ENCODE data around the gene YPEL1.
"Not testable (repeated sequence)": the region's sequence is repeated elsewhere in the genome, so short reads cannot be mapped to it uniquely, and the experiment has no call there.

YPEL1 gene

GRCh38 chr22:21685164-21685513 lies 50.5 kb downstream of the YPEL1 start:
- no peak overlapping the region for H3K4me3 ChIP-seq (ENCODE audit: low read depth, low read length)

DNA sequence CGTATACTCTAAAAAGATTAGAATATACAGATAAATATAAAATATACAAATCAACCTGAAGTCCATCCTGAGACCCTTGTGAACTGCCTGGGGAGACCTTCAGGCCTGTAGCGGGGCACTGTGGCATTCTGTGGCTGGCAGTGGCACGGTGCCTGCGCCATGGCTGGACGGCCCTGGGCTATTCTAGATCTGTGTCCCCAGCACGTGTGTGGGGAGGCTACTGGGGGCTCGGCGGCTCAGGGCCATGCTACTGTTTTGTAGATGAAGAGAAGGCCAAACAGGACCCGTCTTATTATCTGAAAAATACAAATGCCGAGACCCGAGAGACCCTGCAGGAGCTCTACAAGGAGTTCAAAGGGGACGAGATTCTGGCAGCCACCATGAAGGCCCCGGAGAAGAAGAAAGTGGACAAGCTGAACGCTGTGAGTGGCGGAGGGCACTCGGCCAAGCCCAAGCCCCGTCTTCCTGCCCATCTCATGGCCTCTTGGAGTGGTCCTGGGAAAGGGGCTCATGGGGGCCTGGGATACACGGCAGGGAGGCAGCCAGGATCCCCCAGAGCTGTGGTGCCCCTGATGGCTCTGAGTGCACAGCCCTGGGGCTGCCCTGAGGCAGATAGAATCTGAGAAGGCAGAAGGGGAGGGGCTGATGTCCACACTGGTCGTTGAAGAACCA lies 51.0 kb downstream of the YPEL1 start:
- no peak overlapping the region for H3K4me3 ChIP-seq (ENCODE audit: low read depth, low read length)

- no peak overlapping the region for H3K4me3 ChIP-seq (ENCODE audit: low read depth, low read length)
These were observed 52.2 kb downstream of the YPEL1 start for GRCh38 chr22:21683401-21683811.

DNA sequence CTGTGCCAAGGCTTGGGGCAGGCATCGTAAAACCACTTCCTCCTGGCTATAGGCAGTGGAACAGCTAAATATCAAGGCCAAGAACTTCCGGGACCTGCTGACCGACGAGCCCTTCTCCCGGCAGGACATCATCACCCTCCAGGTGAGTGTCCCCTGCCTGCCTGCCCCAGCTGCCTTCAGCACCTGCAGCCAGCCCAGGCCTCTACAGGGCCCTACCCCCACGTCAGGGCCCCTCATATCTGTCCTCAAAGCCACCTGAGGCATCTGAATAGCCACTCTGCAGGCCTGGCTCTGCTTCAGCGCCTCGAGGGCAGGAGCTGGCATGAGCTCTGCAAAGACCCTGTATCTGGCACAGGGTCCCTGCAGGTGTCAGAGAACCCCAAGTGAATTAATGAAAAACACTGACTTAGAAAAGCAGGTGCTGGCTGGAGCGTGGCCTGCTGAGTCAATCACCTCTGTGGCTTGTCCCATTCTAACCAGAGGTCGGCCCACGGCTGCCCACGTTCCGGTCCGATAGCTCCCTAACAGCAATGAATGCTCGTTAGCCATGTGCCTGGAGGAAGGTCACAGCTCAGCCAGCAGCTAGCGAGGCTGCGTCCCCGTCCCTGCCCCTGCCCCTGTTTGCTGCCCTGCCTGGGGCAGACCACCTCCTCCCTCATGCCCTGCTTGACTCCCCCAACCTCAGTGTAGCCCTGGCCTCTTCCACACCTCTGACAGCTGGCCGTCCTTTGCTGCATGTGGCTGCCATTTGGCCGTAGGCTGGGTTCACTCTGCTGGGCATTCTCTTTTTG lies 53.0 kb downstream of the YPEL1 start:
- H3K4me3 ChIP-seq (ENCODE audit: low read depth, low read length) = no peak overlapping the region

DNA sequence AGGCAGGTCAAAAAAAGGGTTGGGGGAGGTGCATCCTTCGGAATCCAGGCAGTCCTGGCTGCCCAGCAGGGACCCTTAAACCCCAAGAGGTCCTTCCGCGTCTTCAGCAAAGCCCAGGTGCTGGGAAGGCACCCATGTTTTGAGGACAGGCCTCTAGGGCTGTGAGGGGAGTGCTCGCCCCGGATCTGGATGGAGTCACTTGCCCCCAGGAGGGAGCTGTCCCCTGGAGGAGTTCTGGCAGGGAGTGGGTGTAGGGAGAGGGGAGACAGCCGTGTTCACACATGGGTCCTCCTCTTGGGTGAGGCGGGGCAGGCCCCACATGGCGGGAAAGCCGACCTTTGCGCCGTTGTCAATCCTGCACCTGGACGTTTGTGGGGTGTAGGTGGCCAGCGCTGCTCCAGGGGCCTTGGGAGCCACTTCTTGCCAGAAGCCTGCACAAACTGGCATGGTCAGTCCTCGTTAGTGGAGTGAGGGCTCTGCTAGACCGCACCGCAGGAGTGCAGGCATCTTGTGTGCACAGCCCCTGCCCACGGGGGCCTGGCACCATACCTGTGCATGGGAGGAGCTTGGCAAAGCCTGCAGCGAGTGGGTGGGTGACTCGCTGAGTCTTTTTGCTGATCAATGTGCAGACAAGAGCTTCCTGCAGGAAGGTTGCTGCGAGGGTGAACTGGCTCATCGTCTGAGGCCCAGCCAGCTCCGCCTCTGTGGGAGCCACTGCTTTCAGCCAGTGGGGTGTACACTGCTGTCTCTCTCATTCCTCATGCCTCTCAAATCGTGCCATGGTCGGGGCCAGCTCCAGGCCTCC lies 53.8 kb downstream of the YPEL1 start:
- no peak overlapping the region for H3K4me3 ChIP-seq (ENCODE audit: low read depth, low read length)

GRCh38 chr22:21680830-21681565 lies 54.6 kb downstream of the YPEL1 start:
- no peak overlapping the region for H3K4me3 ChIP-seq (ENCODE audit: low read depth, low read length)

GRCh38 chr22:21679383-21679782 lies 56.2 kb downstream of the YPEL1 start:
- H3K4me3 ChIP-seq (ENCODE audit: low read depth, low read length) = no peak overlapping the region

GRCh38 chr22:21678842-21679241 lies 56.8 kb downstream of the YPEL1 start:
- not testable (repeated sequence) for H3K4me3 ChIP-seq (ENCODE audit: low read depth, low read length)

GRCh38 chr22:21677606-21678443 lies 57.8 kb downstream of the YPEL1 start:
- H3K4me3 ChIP-seq (ENCODE audit: low read depth, low read length) = no peak overlapping the region

DNA sequence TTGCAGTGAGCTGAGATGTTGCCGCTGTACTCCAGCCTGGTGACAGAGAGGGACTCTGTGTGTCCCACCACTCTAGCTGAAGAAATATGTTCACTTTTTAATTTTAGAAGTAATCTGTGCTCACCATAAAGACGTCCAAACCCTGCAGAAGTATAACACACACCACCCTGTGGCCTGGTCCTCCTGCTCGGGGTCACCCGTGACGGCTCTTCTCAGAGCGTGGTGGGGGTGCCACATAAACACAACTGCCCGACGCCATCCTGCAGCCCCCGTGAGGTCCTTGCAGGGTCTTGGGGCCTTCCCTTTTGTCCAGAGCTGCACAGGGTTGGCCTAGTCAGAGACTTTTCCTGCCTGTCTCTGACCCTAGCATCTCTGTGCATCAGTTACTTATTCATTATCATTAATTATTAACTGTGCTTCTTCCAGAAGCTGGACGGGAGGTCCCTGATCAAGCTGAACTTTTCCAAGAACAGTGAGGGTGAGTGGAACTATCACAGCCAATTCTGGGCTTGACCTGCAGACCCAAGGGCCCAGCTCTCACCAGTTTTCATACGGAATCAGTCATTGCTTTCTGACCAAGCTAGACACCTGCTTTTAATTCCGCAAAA lies 60.9 kb downstream of the YPEL1 start:
- H3K4me3 ChIP-seq (ENCODE audit: low read depth, low read length) = no peak overlapping the region

- H3K4me3 ChIP-seq (ENCODE audit: low read depth, low read length) = no peak overlapping the region
These were observed 61.9 kb downstream of the YPEL1 start for GRCh38 chr22:21673534-21674321.

GRCh38 chr22:21672107-21672629 lies 63.4 kb downstream of the YPEL1 start:
- no peak overlapping the region for H3K4me3 ChIP-seq (ENCODE audit: low read depth, low read length)

DNA sequence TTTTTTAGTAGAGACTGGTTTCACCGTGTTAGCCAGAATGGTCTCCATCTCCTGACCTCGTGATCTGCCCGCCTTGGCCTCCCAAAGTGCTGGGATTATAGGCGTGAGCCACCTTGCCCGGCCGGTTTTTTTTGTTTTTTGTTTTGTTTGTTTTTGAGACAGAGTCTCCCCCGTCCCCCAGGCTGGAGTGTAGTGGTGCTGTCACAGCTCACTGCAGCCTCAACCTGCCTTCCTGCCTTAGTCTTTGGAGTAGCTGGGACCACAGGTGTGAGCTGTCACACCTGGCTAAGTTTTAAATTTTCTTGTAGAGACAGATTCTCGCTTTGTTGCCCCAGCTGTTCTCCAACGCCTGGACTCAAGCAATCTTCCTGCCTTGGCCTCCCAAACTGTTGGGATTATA lies 66.6 kb downstream of the YPEL1 start:
- no peak overlapping the region for H3K4me3 ChIP-seq (ENCODE audit: low read depth, low read length)

GRCh38 chr22:21666786-21667185 lies 68.8 kb downstream of the YPEL1 start:
- peak overlapping the region; percentile 90 for H3K4me3 ChIP-seq (ENCODE audit: low read depth, low read length)

GRCh38 chr22:21665047-21665851 lies 70.3 kb downstream of the YPEL1 start:
- peak overlapping the region; percentile 90 for H3K4me3 ChIP-seq (ENCODE audit: low read depth, low read length)

GRCh38 chr22:21663738-21664137 lies 71.9 kb downstream of the YPEL1 start:
- H3K4me3 ChIP-seq (ENCODE audit: low read depth, low read length) = no peak overlapping the region

GRCh38 chr22:21661991-21662390 lies 73.6 kb downstream of the YPEL1 start:
- H3K4me3 ChIP-seq (ENCODE audit: low read depth, low read length) = no peak overlapping the region

DNA sequence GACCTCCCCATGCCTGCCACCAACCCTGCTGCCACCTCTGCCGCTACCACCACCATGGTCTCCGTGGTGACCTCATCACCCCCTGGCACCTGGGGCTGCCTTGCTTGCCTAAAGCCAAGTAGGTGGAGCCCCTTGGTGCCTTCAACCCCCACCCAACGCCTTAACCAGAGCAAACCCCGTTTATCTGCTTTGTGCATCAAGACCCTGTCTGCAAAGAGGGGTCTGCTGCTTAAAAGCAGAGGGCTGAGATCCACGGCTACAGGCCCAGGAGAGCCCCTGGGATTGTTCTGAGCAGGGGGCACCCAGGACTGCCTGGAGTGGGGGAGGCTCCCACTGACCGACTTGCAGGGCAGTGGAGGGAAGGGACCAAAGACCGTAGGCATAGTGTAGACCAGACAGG lies 74.7 kb downstream of the YPEL1 start:
- no peak overlapping the region for H3K4me3 ChIP-seq (ENCODE audit: low read depth, low read length)
